GM08714 (cell line): ENCODE measurements around the gene PRR20G.

Source experiments
- H3K4me3 ChIP-seq: fragments of 200-500 bp; sonication (Bioruptor generic); 2 replicates; pipeline ENCODE4 v1.5.1; 2014; ENCODE audit warnings: mild to moderate bottlenecking, low read length, inconsistent platforms
- ZNF274 ChIP-seq: IDR thresholded peaks from 2 replicates; pipeline ENCODE4 v1.6.1; 2012; ENCODE audit warnings: mild to moderate bottlenecking, low read depth, low read length

Gene PRR20G

GRCh38 chr3:127247292-127247691, 40.6 kb downstream of the PRR20G start:
- TF ChIP-seq ZNF274: no peak
- no peak overlapping the region for H3K4me3 ChIP-seq

- TF ChIP-seq ZNF274: no peak
- no peak overlapping the region for H3K4me3 ChIP-seq
Observed at GRCh38 chr3:127238602-127239001, 49.2 kb downstream of the PRR20G start.

- no peak for TF ChIP-seq ZNF274
Observed at GRCh38 chr3:127237835-127238234, 50.0 kb downstream of the PRR20G start.

GRCh38 chr3:127235706-127236105, 52.1 kb downstream of the PRR20G start:
- no peak for TF ChIP-seq ZNF274
- H3K4me3 ChIP-seq: no peak overlapping the region

More at GRCh38 chr3:127237835-127238234, 50.0 kb downstream of the PRR20G start:
- H3K4me3 ChIP-seq: no peak overlapping the region

GRCh38 chr3:127234778-127235177, 53.1 kb downstream of the PRR20G start:
- TF ChIP-seq ZNF274: no peak
- no peak overlapping the region for H3K4me3 ChIP-seq
